Middle frontal gyrus (tissue), 1 donor: ENCODE measurements around the gene CCDC88C.
"Not testable (repeated sequence)": the region's sequence is repeated elsewhere in the genome, so short reads cannot be mapped to it uniquely, and the experiment has no call there.

ENCODE experiments used
- DNase-seq: peaks from one replicate; pipeline ENCODE4 v3.0.0-alpha.2; 2015; ENCODE audit warnings: low spot score; ENCODE audit errors: extremely low spot score

CCDC88C gene

GRCh38 chr14:91416744-91417119 lies 888 bp downstream of the CCDC88C start:
- no peak for DNase-seq

GRCh38 chr14:91415794-91416743 lies 1.6 kb downstream of the CCDC88C start:
- no peak for DNase-seq

- no peak for DNase-seq
These were observed 3.2 kb downstream of the CCDC88C start for GRCh38 chr14:91414475-91414833.

GRCh38 chr14:91413547-91414474 lies 3.8 kb downstream of the CCDC88C start:
- no peak for DNase-seq

GRCh38 chr14:91412939-91413338 lies 4.7 kb downstream of the CCDC88C start:
- no peak for DNase-seq

- no peak for DNase-seq
These were observed 6.7 kb downstream of the CCDC88C start for GRCh38 chr14:91410771-91411536.

- DNase-seq, result no peak
These were observed 7.5 kb downstream of the CCDC88C start for GRCh38 chr14:91409928-91410718.

- not testable (repeated sequence) for DNase-seq
These were observed 8.4 kb downstream of the CCDC88C start for GRCh38 chr14:91409240-91409639.

GRCh38 chr14:91406982-91407381 lies 10.6 kb downstream of the CCDC88C start:
- no peak for DNase-seq

GRCh38 chr14:91406451-91406850 lies 11.2 kb downstream of the CCDC88C start:
- DNase-seq, result no peak

GRCh38 chr14:91405724-91406435 lies 11.7 kb downstream of the CCDC88C start:
- DNase-seq, result no peak

- DNase-seq, result no peak
These were observed 12.3 kb downstream of the CCDC88C start for GRCh38 chr14:91405241-91405721.

GRCh38 chr14:91402771-91403600 lies 14.6 kb downstream of the CCDC88C start:
- no peak for DNase-seq

- no peak for DNase-seq
These were observed 15.3 kb downstream of the CCDC88C start for GRCh38 chr14:91402348-91402747.

- DNase-seq, result no peak
These were observed 15.9 kb downstream of the CCDC88C start for GRCh38 chr14:91401751-91402150.

GRCh38 chr14:91400696-91401095 lies 16.9 kb downstream of the CCDC88C start:
- no peak for DNase-seq

GRCh38 chr14:91399868-91400640 lies 17.6 kb downstream of the CCDC88C start:
- DNase-seq, result no peak

- DNase-seq, result no peak
These were observed 18.9 kb downstream of the CCDC88C start for GRCh38 chr14:91398707-91399106.
